ENCODE results near the gene FYN.

Gene FYN

GRCh38 chr6:111707773-111708172 lies 165.5 kb downstream of the FYN start:
- no peak for DNase-seq (ENCODE audit: low read depth in 2 of 2)

- no peak for DNase-seq (ENCODE audit: low read depth in 2 of 2)
Observed at GRCh38 chr6:111706841-111707391, 166.3 kb downstream of the FYN start.

- no peak for DNase-seq (ENCODE audit: low read depth in 2 of 2)
Observed at GRCh38 chr6:111703723-111704122, 169.5 kb downstream of the FYN start.

GRCh38 chr6:111702268-111702667 lies 171.0 kb downstream of the FYN start:
- no peak for DNase-seq (ENCODE audit: low read depth in 2 of 2)

- no peak for DNase-seq (ENCODE audit: low read depth in 2 of 2)
Observed at GRCh38 chr6:111701146-111701545, 172.1 kb downstream of the FYN start.

GRCh38 chr6:111700135-111700690 lies 173.0 kb downstream of the FYN start:
- no peak for DNase-seq (ENCODE audit: low read depth in 2 of 2)

- DNase-seq (ENCODE audit: low read depth in 2 of 2) = no peak
Observed at GRCh38 chr6:111699123-111699522, 174.1 kb downstream of the FYN start.

- DNase-seq (ENCODE audit: low read depth in 2 of 2) = no peak
Observed at GRCh38 chr6:111696814-111697213, 176.4 kb downstream of the FYN start.

GRCh38 chr6:111692327-111693164 lies 180.7 kb downstream of the FYN start:
- no peak for DNase-seq (ENCODE audit: low read depth in 2 of 2)

GRCh38 chr6:111691345-111692225 lies 181.7 kb downstream of the FYN start:
- DNase-seq (ENCODE audit: low read depth in 2 of 2) = no peak

GRCh38 chr6:111689946-111690345 lies 183.3 kb downstream of the FYN start:
- no peak for DNase-seq (ENCODE audit: low read depth in 2 of 2)

GRCh38 chr6:111689419-111689818 lies 183.8 kb downstream of the FYN start:
- DNase-seq (ENCODE audit: low read depth in 2 of 2) = no peak

GRCh38 chr6:111688331-111688730 lies 184.9 kb downstream of the FYN start:
- DNase-seq (ENCODE audit: low read depth in 2 of 2) = no peak

- no peak for DNase-seq (ENCODE audit: low read depth in 2 of 2)
Observed at GRCh38 chr6:111687652-111688051, 185.6 kb downstream of the FYN start.

- DNase-seq (ENCODE audit: low read depth in 2 of 2) = no peak
Observed at GRCh38 chr6:111686932-111687266, 186.4 kb downstream of the FYN start.

- DNase-seq (ENCODE audit: low read depth in 2 of 2) = no peak
Observed at GRCh38 chr6:111686249-111686931, 186.9 kb downstream of the FYN start.

- DNase-seq (ENCODE audit: low read depth in 2 of 2) = no peak
Observed at GRCh38 chr6:111685526-111685925, 187.7 kb downstream of the FYN start.

GRCh38 chr6:111685058-111685457 lies 188.2 kb downstream of the FYN start:
- DNase-seq (ENCODE audit: low read depth in 2 of 2) = no peak

- no peak for DNase-seq (ENCODE audit: low read depth in 2 of 2)
Observed at GRCh38 chr6:111683749-111684267, 189.4 kb downstream of the FYN start.

GRCh38 chr6:111683157-111683556 lies 190.1 kb downstream of the FYN start:
- no peak for DNase-seq (ENCODE audit: low read depth in 2 of 2)

GRCh38 chr6:111681860-111682259 lies 191.4 kb downstream of the FYN start:
- no peak for DNase-seq (ENCODE audit: low read depth in 2 of 2)

All from activated CD4-positive, alpha-beta T cell treated with anti-CD3 and anti-CD28 coated beads for 24 hours (primary cell).